EH (cell line): ENCODE results near the gene ACY1.

ENCODE experiments used
- DNase-seq: peaks from one replicate; pipeline ENCODE4 v3.0.0-alpha.2; 2015; ENCODE audit warnings: low read depth

Gene ACY1

DNA sequence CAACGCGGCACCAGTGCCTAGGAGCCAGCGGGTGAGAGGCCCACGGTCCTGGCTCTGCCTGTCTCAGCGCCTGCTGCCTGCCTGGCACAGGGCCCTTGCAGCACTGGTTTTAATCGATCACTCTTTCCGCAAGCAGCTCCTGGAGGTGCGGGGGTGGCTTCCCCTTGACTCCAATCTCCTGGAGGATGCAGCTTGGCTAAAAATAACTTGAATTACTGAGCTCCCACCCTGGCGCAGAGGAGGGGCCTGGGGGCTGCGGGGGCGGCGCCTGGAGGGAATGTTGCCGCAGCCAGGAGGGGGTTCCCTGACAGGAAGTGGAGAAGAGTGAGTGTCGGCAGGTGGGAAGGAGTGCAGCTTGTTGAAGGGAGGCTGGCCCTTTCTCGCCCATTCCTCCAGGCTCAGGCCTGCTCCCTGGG lies 22.2 kb downstream of the ACY1 start:
- peak; percentile 66 for DNase-seq

DNA sequence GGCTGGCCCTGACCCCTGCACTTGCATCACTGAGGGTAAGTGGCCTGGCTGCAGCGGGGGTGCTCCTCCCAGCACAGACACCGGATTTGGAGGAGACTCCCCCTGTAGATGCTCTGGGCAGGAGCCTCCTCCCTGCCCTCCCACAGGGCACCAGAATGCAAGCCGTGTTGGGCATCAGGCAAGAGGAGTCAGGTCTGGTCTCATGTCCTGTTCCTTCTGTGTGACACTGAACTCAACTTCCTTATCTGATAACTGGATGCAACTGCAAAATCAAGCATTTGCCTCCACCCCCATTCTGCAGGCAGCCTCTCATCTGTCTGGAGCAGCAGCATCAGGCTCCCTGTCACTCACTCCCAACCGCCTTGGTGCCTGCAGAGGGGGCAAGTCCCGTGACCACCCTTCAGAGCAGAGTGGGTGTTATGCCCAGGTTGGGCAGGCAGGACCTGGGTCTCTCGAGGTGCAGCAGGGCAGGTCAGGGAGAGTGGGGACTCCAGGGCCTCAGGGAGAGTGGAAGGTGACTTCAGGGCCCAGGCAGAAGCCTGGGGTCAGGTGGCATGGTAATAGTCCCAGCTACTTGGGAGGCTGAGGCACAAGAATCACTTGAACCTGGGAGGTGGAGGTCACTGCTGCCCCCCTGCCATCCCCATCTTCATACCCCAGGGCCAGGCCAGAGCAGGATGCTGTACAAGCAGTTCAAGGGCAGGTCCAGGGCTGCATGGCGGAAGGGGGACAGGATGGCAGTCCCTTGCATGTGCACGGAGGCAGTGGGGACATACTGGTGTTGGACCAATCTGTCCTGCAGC lies 22.9 kb downstream of the ACY1 start:
- DNase-seq: peak; percentile 33

DNA sequence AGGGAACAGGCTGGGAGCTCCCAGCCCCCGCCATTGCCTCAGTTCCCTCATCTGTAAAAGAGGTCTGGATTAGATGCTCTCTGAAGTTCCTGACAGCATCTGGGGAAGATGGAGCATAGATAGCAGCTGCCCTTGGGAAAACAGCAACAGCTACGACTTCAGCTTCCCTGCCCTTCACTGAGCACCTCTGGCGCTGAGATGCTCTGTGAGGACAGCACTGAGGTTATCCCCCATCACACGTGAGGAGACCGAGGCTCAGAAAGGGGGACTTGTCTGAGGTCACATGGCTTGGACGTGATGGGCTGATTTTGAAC lies 23.4 kb downstream of the ACY1 start:
- DNase-seq: no peak

DNA sequence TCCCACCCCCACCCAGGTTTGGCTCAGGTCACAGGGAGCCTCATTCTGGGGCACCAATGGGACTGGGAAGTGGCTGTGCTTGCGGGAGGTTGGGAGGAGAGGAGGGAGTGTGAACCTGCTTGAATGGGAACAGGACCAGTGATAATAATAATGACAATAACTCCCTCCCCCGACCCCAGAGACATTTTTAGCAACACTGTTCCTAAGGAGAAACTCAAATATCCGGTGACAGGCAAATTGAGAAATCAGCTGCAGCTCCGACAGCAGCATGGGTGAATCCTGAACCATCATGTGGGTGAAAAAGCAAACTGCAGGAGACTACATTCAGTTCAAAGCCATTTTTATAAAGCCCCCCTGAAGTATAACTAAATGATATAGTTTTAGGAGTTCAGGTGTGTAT lies 24.0 kb downstream of the ACY1 start:
- no peak for DNase-seq

- no peak for DNase-seq
Measured at GRCh38 chr3:52010431-52010830, 27.1 kb downstream of the ACY1 start.

GRCh38 chr3:52012699-52013098 lies 29.4 kb downstream of the ACY1 start:
- no peak for DNase-seq

DNA sequence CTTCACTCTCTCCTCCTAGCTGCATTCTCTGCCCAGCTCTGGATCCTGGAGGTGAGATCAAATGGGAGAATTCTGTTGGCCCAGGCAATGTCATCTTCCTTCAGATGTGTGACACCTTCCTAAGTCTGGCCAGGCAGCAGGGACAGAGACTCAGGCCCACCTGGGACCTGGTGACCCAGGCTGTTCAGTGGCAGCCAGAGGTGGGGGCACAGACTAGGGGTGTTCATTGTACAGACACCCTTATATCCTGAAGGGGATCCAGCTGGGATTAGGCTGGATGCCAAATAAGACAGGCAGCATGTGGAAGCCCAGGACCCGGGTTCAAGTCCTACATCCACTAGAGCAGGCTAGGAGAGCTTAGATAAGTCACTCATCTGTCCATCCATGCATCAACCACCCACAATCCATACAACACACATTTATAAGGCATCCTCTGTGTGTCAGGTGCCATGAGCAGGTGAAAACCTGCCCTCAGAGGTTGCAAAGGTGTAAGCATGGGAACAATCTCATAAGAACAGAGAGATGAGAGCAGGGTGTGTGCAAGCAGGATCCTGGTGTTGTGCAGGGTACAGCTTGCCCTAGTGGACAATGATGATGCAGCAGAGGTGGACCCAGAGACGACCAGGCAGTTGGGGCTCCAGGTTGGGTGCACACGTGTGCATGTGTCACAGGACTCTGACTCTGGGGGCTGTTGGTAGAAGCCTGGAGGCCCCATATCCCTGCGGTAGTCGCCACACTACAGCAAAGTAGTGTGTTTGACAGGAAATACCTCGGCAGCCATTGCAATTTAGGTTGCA lies 30.7 kb downstream of the ACY1 start:
- DNase-seq: no peak

GRCh38 chr3:52014613-52015012 lies 31.3 kb downstream of the ACY1 start:
- DNase-seq: peak; percentile 42

DNA sequence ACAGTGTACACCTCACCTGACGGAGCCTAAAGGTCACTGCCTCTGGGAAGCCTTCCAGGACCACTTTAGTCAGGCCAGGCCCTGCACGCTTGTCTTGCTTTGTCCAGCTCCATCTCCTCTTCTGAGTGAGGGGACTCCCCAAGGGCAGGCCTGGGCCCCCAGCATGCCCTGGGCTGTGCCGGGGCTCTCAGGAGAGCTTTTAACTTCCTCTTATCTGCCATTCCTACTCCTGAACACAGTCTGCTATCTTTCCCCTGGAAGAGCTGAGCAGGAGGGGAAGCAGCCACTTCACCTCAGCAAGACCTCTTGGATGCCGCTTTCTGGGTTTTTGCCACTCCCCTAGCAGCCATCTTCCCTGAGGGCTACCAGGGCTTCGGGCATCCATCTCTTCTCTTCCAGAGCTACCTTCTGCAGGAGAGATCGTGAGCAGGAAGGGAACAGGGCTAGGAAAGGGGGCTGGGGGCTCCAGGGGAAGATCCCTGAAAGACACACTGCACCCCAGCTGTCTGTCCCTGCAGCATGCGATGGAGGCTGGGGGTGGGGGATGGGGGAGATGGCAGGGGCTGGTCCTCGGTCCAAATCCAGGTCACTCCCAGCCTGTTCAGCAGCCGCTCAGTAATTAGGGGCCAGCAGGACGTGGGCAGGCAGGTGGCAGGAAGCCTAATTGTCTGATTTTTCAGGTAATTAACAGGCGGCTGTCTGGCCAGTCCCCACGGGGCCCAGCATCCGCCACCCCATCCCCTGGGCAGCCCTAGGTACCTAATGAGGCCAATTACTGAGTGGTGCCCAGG lies 32.3 kb downstream of the ACY1 start:
- DNase-seq: no peak

GRCh38 chr3:52017586-52017985 lies 34.3 kb downstream of the ACY1 start:
- no peak for DNase-seq

DNA sequence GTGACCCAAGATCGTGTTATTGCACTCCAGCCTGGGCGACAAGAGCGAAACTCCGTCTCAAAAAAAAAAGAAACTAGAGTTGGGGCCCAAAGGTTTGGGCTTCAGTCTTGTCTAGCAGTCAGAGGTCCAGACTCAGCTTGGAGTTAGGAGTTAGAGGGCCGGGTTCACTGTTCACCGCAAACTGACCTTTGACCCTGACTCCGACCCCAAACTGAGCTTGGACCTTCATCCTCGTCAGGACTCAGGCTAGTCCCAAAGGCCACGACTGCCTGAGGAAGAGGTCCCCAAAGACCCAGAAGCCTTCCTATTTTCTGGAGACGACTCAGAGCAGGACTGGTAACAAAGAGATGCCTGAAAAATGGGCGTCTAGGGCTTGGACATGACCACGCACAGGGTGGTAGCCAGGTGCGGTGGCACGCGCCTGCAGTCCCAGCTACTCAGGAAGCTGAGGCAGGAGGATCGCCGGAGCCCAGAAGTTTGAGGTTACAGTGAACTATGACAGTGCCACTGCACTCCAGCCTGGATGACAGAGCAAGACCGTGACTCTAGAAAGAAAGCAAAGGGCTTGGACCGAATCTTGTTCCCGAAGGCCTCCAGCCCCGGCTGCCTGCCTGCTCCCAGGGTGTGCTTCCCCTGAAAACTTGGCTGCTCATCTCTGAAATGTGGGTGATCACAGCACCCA lies 35.1 kb downstream of the ACY1 start:
- no peak for DNase-seq

GRCh38 chr3:52019352-52020080 lies 36.2 kb downstream of the ACY1 start:
- peak; percentile 19 for DNase-seq

- DNase-seq: no peak
Measured at GRCh38 chr3:52020796-52021195, 37.5 kb downstream of the ACY1 start.

DNA sequence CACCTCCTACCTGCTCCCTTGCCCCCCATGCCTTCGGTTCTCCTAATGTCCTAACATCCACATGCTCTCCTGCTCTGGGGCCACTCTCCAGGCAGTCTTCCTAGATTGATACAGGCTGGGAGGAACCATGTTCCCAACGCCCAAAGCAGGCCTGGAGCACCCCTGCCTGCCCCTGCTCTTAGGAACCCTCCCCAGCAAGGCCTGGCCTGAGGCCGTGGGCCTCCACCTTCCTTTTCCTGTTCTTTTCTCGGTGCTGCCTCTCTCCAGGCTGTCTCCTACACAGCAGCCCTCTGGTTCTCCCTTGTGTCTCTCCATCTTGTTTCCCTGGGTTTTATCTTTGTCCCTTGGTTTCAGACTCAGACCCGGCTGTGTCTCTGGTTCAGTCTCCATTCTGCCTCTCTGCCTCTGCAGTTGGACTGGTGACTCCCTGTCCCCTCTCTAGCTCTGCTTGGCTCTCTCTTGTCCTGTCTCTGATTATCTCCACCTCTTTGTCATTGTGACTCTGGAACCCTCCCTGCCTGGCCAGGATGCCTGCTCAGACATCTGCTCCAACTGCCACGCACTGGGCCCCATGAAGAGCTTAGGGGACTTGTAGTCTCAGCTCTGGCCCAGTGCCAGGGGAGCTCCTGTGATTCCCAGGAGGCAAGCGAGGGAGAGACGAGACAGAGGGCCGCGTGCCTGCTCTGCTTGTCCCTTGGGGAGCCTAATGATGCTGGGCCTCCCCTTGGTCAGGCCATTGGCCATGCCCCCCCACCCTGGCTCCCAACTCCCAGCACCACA lies 38.3 kb downstream of the ACY1 start:
- DNase-seq: peak; percentile 23

- peak; percentile 75 for DNase-seq
Measured at GRCh38 chr3:52022323-52023100, 39.2 kb downstream of the ACY1 start.

GRCh38 chr3:52023101-52023770 lies 39.9 kb downstream of the ACY1 start:
- DNase-seq: no peak

- no peak for DNase-seq
Measured at GRCh38 chr3:52023860-52024764, 40.8 kb downstream of the ACY1 start.

DNA sequence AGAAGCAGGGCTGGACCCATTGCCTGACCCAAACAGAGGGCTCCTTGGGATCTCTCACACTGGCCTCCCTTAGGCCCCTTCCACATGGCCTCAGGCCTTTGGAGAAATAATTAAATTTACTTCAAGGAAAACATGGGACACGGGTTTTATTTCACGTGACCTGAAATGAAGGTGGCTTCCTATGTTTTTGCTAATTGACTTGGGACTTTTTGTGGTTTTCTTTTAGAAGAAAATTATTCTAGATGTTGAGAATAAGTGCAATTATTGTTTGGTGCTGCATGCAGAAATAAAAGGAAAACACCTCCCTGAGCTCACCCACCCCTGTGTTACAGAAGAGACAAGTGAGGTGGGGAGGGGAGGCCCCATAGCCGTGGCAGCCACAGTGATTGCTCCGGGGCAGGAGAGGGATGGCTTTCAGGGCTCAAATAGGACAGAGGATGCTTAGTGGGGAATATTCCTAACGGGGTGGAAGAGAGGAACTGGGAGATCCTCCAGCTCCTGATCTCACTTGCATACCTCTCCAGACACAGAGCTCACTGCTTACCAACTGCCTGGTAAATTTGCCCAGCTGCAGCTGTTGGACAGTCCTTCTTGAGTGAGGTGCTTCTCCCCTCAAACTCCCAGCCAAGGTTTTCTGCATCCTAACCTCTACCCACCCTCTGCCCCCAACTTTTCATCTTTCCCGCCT lies 41.6 kb downstream of the ACY1 start:
- DNase-seq: no peak
